Natural killer cell treated with Interleukin-12 subunit alpha and Interleukin-12 subunit beta and Interleukin-15 and Interleukin-18, amount 100 ng/mL, for 72 hours (primary cell): Measurements from ENCODE around the gene THRB. TPM values are rescaled to one million over a fixed set of nuclear protein-coding genes. Genes with fewer than 3 reads are reported as not detected.

Source experiments
- ATAC-seq, 2 donors: fragments of 150-1000 bp; cut with Tn5 transposase in 1 of 2; sonication (Bioruptor Pico), chemical (Tn5 transposase) in 1 of 2; 2 replicates each; pipeline ENCODE4 v1.10.0; 2021
- DNase-seq: peaks from one replicate; pipeline ENCODE4 v3.0.0; 2022; ENCODE audit warnings: low spot score
- H3K27ac Mint-ChIP-seq, 2 donors: 1 replicate in 1 of 2; 2 replicates in 1 of 2; pipeline ENCODE4 v1.8.0; 2022; ENCODE audit warnings: mixed read lengths in 2 of 2, mild to moderate bottlenecking in 1 of 2, moderate library complexity in 1 of 2
- H3K27me3 Mint-ChIP-seq, 2 donors: 1 replicate in 1 of 2; 2 replicates in 1 of 2; pipeline ENCODE4 v1.8.0; 2022; ENCODE audit warnings: mixed read lengths in 2 of 2
- H3K36me3 Mint-ChIP-seq: one replicate; pipeline ENCODE4 v1.8.0; 2022; ENCODE audit warnings: mixed read lengths
- H3K4me1 Mint-ChIP-seq, 2 donors: 1 replicate in 1 of 2; 2 replicates in 1 of 2; pipeline ENCODE4 v1.8.0; 2022; ENCODE audit warnings: low read depth in 2 of 2, mixed read lengths in 2 of 2, mild to moderate bottlenecking in 1 of 2
- H3K4me3 Mint-ChIP-seq: one replicate; pipeline ENCODE4 v1.8.0; 2022; ENCODE audit warnings: mixed read lengths
- H3K9me3 Mint-ChIP-seq: 2 replicates; pipeline ENCODE4 v1.8.0; 2022; ENCODE audit warnings: mixed read lengths
- total RNA-seq, 2 donors: library from RNA; stranded (reverse); gene quantifications; one replicate each; pipeline ENCODE4 v1.2.3, GENCODE V29; 2022

The THRB gene
- total RNA-seq, 2 donors from 2014 or later, result 0.22 TPM; not detected in 1

- no peaks in the 10 kb centered on the region for H3K36me3 Mint-ChIP-seq
- H3K27me3 Mint-ChIP-seq, result peaks cover 9 to 27% of the 10 kb centered on the region in 2 donors
- DNase-seq (no peak), ATAC-seq (peak in 1 of 2 donors; percentile 43)
- H3K4me1 Mint-ChIP-seq, result no peaks in the 10 kb centered on the region
- H3K4me3 Mint-ChIP-seq, result no peak overlapping the region
- H3K9me3 Mint-ChIP-seq, result no peaks in the 10 kb centered on the region
- no peak overlapping the region for H3K27ac Mint-ChIP-seq
Measured at GRCh38 chr3:24226397-24226796, 268.3 kb downstream of the THRB start.

GRCh38 chr3:24225385-24225950 is 269.2 kb downstream of the THRB start:
- ATAC-seq, result no peak
- Mint-ChIP-seq H3K36me3 (no peaks in the 10 kb centered on the region), H3K4me1 (no peaks in the 10 kb centered on the region), H3K27me3 (peaks cover 13 to 32% of the 10 kb centered on the region in 2 donors), H3K4me3 (no peak overlapping the region), H3K9me3 (no peaks in the 10 kb centered on the region), H3K27ac (no peak overlapping the region)
- DNase-seq, result no peak

- no peaks in the 10 kb centered on the region for H3K4me1 Mint-ChIP-seq
- ATAC-seq, result no peak
- H3K27me3 Mint-ChIP-seq, result peaks cover 13 to 31% of the 10 kb centered on the region in 2 donors
- no peak overlapping the region for H3K27ac Mint-ChIP-seq
- DNase-seq, result no peak
- H3K9me3 Mint-ChIP-seq, result no peaks in the 10 kb centered on the region
- no peak overlapping the region for H3K4me3 Mint-ChIP-seq
- no peaks in the 10 kb centered on the region for H3K36me3 Mint-ChIP-seq
Measured at GRCh38 chr3:24224666-24225384, 269.8 kb downstream of the THRB start.

- peaks cover 13 to 22% of the 10 kb centered on the region in 2 donors for H3K27me3 Mint-ChIP-seq
- DNase-seq (no peak), ATAC-seq (no peak)
- no peaks in the 10 kb centered on the region for H3K36me3 Mint-ChIP-seq
- H3K9me3 Mint-ChIP-seq, result no peaks in the 10 kb centered on the region
- no peak overlapping the region for H3K4me3 Mint-ChIP-seq
- no peaks in the 10 kb centered on the region for H3K4me1 Mint-ChIP-seq
- no peak overlapping the region for H3K27ac Mint-ChIP-seq
Measured at GRCh38 chr3:24222165-24222805, 272.4 kb downstream of the THRB start.

GRCh38 chr3:24220859-24221657 is 273.6 kb downstream of the THRB start:
- peak in 1 of 2 donors; percentile 51 for ATAC-seq
- no peak for DNase-seq
- Mint-ChIP-seq H3K4me1 (no peaks in the 10 kb centered on the region), H3K36me3 (no peaks in the 10 kb centered on the region), H3K27me3 (peaks cover 13 to 18% of the 10 kb centered on the region in 2 donors), H3K4me3 (no peak overlapping the region), H3K27ac (no peak overlapping the region), H3K9me3 (no peaks in the 10 kb centered on the region)

- no peaks in the 10 kb centered on the region for H3K4me1 Mint-ChIP-seq
- peaks cover 0 to 7% of the 10 kb centered on the region in 2 donors for H3K27me3 Mint-ChIP-seq
- DNase-seq (no peak), ATAC-seq (no peak)
- no peaks in the 10 kb centered on the region for H3K9me3 Mint-ChIP-seq
- H3K27ac Mint-ChIP-seq, result no peak overlapping the region
- no peaks in the 10 kb centered on the region for H3K36me3 Mint-ChIP-seq
- H3K4me3 Mint-ChIP-seq, result no peak overlapping the region
Measured at GRCh38 chr3:24215502-24215901, 279.1 kb downstream of the THRB start.

GRCh38 chr3:24211381-24211780 is 283.3 kb downstream of the THRB start:
- no peak for DNase-seq
- peaks cover 0 to 7% of the 10 kb centered on the region in 2 donors for H3K27me3 Mint-ChIP-seq
- H3K4me1 Mint-ChIP-seq, result no peaks in the 10 kb centered on the region
- H3K9me3 Mint-ChIP-seq, result peaks cover under 1% of the 10 kb centered on the region
- no peak for ATAC-seq
- H3K4me3 Mint-ChIP-seq, result no peak overlapping the region
- no peaks in the 10 kb centered on the region for H3K36me3 Mint-ChIP-seq
- H3K27ac Mint-ChIP-seq, result no peak overlapping the region

- H3K27me3 Mint-ChIP-seq, result peaks cover 4 to 6% of the 10 kb centered on the region in 2 donors
- H3K4me3 Mint-ChIP-seq, result no peak overlapping the region
- H3K9me3 Mint-ChIP-seq, result peaks cover 2% of the 10 kb centered on the region
- DNase-seq, result no peak
- H3K36me3 Mint-ChIP-seq, result no peaks in the 10 kb centered on the region
- no peaks in the 10 kb centered on the region for H3K4me1 Mint-ChIP-seq
- no peak overlapping the region for H3K27ac Mint-ChIP-seq
- ATAC-seq, result no peak
Measured at GRCh38 chr3:24202071-24202470, 292.6 kb downstream of the THRB start.

GRCh38 chr3:24201301-24201700 is 293.3 kb downstream of the THRB start:
- no peak for ATAC-seq
- no peaks in the 10 kb centered on the region for H3K4me1 Mint-ChIP-seq
- H3K27me3 Mint-ChIP-seq, result peaks cover 4 to 6% of the 10 kb centered on the region in 2 donors
- peaks cover under 1% of the 10 kb centered on the region for H3K9me3 Mint-ChIP-seq
- DNase-seq, result no peak
- no peak overlapping the region for H3K27ac Mint-ChIP-seq
- H3K4me3 Mint-ChIP-seq, result no peak overlapping the region
- no peaks in the 10 kb centered on the region for H3K36me3 Mint-ChIP-seq

- Mint-ChIP-seq H3K4me1 (no peaks in the 10 kb centered on the region), H3K27ac (no peak overlapping the region), H3K27me3 (peaks cover 6 to 7% of the 10 kb centered on the region in 2 donors), H3K4me3 (no peak overlapping the region), H3K36me3 (no peaks in the 10 kb centered on the region), H3K9me3 (no peaks in the 10 kb centered on the region)
- DNase-seq, result no peak
- ATAC-seq, result no peak
Measured at GRCh38 chr3:24199775-24200247, 294.8 kb downstream of the THRB start.

GRCh38 chr3:24199300-24199699 is 295.4 kb downstream of the THRB start:
- peaks cover 6 to 7% of the 10 kb centered on the region in 2 donors for H3K27me3 Mint-ChIP-seq
- ATAC-seq, result no peak
- H3K9me3 Mint-ChIP-seq, result no peaks in the 10 kb centered on the region
- H3K4me1 Mint-ChIP-seq, result no peaks in the 10 kb centered on the region
- H3K27ac Mint-ChIP-seq, result no peak overlapping the region
- DNase-seq, result no peak
- no peak overlapping the region for H3K4me3 Mint-ChIP-seq
- H3K36me3 Mint-ChIP-seq, result no peaks in the 10 kb centered on the region

- DNase-seq (no peak), ATAC-seq (no peak)
- Mint-ChIP-seq H3K9me3 (no peaks in the 10 kb centered on the region), H3K36me3 (no peaks in the 10 kb centered on the region), H3K27ac (no peak overlapping the region), H3K4me1 (no peaks in the 10 kb centered on the region), H3K27me3 (peaks cover 6 to 7% of the 10 kb centered on the region in 2 donors), H3K4me3 (no peak overlapping the region)
Measured at GRCh38 chr3:24198728-24199127, 295.9 kb downstream of the THRB start.

- ATAC-seq (no peak), DNase-seq (no peak)
- peaks cover 6 to 7% of the 10 kb centered on the region in 2 donors for H3K27me3 Mint-ChIP-seq
- H3K9me3 Mint-ChIP-seq, result no peaks in the 10 kb centered on the region
- H3K36me3 Mint-ChIP-seq, result no peaks in the 10 kb centered on the region
- no peaks in the 10 kb centered on the region for H3K4me1 Mint-ChIP-seq
- H3K27ac Mint-ChIP-seq, result no peak overlapping the region
- no peak overlapping the region for H3K4me3 Mint-ChIP-seq
Measured at GRCh38 chr3:24197809-24198208, 296.8 kb downstream of the THRB start.
